Activated CD4-positive, alpha-beta T cell treated with anti-CD3 and anti-CD28 coated beads for 1 hour (primary cell): ENCODE results near the gene UBAP1.
"Not testable (repeated sequence)": the region's sequence is repeated elsewhere in the genome, so short reads cannot be mapped to it uniquely, and the experiment has no call there.

Experiments
- DNase-seq: peaks from one replicate; pipeline ENCODE4 v3.0.0-alpha.2; 2020

Gene UBAP1

DNA sequence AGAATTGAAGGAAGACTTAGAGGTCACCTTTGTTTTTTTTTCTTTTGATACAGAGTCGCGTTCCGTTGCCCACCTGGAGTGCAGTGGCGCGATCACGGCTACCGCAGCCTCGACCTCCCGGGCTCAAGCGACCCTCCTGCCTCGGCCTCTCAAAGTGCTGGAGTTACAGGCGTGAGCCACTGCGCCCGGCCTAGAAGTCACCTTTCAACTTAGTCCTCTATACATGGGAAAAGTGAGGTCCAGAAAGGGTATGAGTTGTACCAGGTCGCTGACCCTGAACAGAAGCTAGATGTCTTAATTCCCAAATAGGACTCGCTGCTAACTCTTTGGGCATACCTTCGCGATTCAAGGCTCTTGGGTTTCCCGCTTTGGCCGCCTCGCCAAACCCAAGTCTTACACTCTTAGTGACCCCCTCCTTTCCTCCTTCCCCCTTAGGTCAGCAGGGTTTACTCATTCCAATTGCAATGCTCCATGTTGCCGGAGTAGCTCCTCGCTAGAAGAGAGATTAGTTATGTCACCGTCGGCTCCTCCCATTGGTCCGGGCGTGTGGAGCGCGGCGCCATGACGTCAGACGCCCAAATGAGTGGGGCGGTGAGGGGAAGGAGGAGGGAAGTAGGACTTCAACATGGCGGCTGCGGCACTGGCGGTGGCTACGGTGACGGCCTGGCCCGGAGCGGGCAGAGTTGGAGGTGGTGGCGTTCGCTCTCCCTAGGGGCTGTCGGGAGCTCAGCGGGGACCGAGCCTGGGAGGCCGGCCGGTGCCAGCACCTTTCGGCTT lies at the start of gene UBAP1:
TSS of gene UBAP1 (plus strand) at position 608 of the 777 bp plus-strand sequence. CDS start 41,872 bp downstream, outside the sequence.
- DNase-seq = peak; percentile 91

- no peak for DNase-seq
Observed at GRCh38 chr9:34131571-34131970, 47.3 kb upstream of the UBAP1 start.

GRCh38 chr9:34133436-34133949 lies 45.4 kb upstream of the UBAP1 start:
- no peak for DNase-seq

- no peak for DNase-seq
Observed at GRCh38 chr9:34134521-34134920, 44.3 kb upstream of the UBAP1 start.

DNA sequence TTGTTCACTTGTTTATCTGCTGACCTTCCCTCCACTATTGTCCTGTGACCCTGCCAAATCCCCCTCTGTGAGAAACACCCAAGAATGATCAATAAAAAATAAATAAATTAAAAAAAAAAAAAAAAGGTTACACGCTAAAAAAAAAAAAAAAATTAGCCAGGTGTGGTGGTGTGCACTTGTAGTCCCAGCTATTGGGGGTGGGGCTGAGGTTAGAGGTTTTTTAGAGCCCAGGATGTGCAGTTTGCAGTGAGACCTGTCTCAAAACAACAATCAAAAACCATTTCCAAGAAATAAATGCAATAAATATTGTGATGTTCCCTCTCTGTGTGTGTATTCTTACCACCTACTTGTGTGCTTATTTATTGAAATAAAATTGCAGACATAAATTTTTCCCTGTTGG lies 40.2 kb upstream of the UBAP1 start:
- DNase-seq = not testable (repeated sequence)

DNA sequence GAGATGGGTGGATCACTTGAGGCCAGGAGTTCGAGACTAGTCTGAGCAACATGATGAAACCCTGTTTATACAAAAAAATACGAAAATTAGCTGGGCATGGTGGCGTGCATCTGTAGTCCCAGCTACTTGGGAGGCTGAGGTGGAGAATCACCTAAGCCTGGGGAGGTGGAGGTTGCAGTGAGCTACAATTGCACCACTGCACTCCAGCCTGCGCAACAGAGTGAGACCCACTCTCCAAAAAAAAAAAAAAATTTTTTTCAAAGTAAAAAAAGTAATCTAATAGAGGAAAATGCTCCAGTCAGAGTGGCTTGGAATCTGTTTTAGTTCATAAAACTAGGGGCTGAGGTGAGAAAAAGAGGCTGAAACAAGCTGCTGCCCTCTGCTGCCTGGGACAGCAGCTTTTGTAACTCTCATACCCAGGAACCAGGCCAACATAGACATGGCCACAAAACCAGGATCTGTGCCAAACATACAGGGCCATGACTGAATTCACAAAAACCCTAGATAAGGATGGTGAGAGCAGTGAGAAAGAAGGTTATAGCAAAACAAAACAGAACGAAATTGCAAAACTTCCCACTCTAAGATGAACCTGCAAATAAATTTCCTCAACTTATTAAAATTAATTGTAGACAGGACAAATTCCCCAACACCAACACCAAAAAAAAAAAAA lies 39.2 kb upstream of the UBAP1 start:
- no peak for DNase-seq

DNA sequence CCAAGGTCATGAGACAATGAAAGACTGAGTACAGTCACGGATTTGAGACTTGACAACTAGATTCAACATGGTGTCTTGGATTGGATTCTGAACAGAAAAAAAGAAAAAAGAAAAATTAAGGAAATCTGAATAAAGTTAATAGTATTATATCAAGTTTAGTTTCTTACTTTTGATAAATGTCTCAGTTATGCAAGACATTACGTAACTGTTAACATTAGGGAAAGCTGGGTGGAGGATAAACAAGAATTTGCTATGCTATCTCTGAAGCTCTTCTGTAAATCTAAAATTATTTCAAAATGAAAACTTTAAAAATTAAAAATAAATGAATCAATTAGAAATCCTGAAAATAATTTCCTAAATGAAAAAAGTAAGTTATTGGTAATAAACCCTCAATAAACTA lies 38.0 kb upstream of the UBAP1 start:
- no peak for DNase-seq

DNA sequence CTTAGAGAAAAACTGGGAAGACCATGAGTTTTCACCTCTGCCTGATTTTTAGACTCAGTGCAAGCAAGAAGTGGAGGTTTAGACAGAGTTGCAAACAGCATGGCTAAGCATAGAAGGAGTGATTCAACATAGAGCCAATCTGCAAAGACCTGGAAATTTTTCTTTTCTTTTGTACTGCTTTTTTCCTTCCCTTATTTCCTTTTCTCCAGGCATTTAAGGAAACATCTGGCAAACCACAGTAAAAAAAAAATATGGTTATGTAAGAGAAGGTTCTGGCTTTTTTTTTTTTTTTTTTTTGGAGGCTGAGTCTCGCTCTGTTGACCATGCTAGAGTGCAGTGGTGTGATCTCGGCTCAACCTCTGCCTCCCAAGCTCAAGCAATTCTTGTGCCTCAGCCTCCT lies 35.7 kb upstream of the UBAP1 start:
- no peak for DNase-seq

DNA sequence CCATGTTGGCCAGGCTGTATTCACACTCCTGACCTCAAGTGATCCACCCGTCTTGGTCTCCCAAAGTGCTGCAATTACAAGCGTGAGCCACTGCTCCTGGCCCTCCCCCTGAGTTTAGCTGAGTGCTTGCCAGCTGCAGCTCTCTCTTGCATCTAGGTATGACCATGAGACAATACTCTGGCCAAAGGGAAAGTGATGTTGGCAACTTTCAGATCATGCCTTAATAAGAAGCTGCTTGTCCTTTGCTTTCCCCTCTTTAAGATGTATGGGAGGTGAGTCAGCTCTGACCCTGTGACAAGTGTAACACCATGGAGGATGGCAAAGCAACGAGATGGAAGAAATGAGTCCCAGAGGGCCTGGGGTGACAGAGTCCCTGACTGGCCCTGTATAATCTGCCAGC lies 33.7 kb upstream of the UBAP1 start:
- no peak for DNase-seq

DNA sequence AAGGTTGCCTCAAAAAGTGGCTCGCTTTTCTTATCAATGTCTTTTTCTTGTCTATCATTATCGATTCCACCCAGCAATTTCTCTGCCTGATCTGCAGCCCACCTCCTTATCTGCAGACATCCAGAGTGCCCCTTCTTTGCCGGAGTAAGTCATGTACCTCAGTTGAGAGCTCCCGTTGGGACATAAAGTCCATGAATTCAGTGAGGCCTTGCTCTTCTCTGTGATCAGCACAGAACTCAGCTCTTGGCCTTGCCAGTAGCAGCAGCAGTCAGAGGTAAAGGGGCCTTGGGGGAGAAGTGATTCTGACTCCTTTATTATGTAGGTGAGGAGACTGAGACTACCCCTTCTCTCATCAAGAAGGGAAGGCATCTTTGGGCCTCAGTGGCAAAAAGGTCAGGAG lies 27.4 kb upstream of the UBAP1 start:
- no peak for DNase-seq

DNA sequence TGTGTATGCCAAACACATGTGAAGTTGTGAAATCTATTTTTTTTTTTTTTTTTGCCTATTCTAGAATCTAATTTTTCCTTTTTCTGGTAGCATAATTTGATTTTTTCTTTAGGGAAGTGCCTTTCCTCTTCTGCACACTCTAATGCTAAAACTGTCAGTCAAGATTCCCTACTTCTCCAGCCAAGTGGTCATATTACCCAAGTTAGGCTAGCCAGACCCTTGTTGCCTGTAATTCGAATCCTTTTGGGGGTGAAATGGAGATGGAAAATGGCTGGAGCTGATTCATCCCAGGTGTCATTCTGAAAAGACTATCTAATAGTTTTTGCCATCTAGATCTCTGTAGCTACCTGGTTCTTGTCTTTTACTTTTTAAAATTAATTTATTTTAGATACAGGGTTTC lies 24.8 kb upstream of the UBAP1 start:
- DNase-seq = no peak

DNA sequence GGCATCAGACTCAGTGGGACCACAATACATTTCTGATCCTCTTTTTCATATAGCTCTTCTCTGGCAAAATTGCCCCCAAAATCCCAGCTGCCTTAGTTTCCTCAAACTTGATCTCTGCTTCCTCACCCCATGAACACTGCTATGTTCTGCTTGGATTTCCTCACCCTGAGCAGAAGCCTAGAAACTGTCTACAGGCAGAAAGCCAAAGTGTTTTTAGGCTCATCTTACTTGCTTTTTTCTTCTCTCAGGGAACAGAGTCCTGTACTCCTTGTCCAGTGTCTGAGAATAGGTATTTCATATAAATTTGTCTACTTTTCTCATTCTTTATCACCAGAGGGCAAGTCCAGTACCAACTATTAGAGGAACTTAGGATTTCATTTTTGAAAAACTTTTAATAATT lies 21.5 kb upstream of the UBAP1 start:
- DNase-seq = no peak

DNA sequence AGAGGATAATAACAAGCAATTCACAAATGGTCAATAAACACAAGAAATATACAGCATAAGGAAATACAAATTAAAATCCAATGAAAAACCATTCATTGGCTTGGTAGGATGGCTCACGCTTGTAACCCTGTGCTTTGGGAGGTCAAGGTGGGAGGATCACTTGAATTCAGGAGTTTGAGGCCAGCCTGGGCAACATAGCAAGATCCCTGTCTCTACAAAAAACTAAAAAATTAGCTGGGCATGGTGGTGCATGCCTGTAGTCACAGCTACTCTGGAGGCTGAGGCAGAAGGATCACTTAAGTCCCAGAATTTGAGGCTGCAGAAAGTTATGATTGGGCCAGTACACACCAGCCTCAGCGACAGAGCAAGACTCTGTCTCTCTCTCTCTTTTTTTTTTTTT lies 20.9 kb upstream of the UBAP1 start:
- no peak for DNase-seq

GRCh38 chr9:34158362-34158869 lies 20.4 kb upstream of the UBAP1 start:
- no peak for DNase-seq

DNA sequence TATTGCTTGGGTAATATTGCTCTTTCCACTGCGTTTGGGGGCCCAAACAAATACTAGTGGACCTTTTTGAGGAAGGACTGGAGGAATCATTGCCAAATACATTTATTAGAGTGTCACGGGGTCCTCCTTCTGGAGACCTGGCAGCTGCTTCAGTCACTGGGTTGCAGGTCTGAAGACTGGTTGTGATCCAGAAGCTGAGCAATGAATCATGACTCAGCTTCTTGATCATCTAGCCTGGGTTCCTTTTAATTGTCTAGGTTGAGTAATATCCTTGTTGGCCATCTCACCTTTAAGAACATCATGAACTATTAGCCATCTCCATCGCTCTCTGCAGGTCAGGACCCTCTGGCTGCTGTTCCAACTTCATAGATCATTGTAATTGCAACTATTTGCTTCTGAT lies 15.4 kb upstream of the UBAP1 start:
- DNase-seq = no peak

DNA sequence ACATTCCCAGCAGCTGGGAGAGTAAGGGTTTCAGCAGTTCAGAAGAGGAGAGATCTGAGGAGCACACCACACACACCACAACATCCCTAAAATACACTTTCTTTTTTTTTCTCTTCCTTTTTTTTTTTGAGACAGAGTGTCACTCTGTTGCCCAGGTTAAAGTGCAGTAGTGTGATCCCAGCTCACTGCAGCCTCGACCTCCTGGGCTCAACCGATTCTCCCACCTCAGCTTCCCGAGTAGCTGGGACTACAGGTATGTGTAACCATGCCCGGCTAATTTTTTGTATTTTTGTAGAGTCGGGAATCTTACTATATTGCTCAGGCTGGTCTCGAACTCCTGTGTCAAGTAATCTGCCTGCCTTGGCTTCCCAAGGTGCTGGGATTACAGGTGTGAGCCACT lies 9.7 kb upstream of the UBAP1 start:
- DNase-seq = no peak

DNA sequence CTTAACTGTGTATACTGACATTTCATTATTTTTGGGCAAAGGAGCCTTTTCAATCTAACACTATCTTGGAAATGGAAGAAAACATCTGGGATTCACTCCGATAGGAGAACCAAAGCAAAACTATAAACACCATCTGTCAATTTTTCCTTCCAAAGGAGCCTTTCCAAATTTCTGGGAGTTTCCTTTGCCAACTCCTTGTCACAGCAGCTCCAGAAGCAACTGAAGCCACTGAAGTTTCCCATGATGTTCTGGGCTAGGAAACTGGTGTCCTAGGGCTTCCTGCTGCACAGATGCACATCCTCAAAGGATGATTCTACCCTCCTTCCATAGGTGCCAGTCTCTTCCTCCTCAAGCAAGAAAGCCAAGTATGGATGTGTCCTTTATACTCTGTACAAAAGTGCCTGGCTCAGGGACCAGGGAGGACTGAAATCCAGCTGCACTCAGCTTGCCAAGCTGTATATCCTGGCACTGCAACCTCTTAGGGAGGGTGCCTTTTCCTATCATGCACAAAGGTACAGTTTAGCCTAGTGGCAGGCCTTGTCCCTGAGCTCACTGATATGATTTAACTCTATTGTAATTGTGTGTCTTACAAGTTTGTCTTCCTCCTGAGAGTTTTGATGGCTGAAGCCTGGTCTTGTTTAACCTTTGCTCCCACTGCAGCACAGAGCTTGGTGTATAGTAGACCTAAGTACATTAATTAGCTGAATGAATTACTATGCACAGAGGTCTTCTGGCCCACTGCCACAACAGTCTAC lies 8.4 kb upstream of the UBAP1 start:
- no peak for DNase-seq

DNA sequence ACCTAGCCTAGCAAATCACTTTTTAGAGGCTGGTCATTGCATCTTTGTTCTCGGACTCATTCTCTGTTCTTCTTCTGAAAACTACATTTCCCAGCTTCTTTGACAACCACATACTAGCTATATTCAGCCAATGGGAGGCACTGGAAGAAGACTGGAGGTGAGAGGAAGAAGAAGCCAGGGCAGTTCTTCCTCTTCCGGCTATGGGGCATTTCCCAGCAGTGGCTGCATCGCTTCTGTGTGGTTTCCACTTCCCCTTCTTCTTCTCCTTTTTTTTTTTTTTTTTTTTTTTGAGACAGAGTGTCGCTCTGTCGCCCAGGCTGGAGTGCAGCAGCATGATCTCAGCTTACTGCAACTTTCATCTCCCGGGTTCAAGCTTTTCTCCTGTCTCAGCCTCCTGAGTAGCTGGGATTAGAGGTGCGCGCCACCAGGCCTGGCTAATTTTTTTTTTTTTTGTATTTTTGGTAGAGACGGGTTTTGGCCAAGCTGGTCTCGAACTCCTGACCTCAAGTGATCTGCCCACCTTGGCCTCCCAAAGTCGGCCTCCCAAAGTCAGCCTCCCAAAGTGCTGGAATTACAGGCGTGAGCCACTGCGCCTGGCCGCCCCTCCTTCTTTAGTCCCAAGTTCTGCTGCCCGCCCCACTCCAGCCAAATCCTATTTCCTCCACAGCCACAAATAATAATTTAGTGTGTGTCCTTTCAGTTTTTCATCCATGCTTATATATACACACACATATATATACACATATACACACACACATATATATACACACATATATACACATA lies 6.9 kb upstream of the UBAP1 start:
- DNase-seq = no peak

- DNase-seq = no peak
Observed at GRCh38 chr9:34176089-34176488, 2.8 kb upstream of the UBAP1 start.

DNA sequence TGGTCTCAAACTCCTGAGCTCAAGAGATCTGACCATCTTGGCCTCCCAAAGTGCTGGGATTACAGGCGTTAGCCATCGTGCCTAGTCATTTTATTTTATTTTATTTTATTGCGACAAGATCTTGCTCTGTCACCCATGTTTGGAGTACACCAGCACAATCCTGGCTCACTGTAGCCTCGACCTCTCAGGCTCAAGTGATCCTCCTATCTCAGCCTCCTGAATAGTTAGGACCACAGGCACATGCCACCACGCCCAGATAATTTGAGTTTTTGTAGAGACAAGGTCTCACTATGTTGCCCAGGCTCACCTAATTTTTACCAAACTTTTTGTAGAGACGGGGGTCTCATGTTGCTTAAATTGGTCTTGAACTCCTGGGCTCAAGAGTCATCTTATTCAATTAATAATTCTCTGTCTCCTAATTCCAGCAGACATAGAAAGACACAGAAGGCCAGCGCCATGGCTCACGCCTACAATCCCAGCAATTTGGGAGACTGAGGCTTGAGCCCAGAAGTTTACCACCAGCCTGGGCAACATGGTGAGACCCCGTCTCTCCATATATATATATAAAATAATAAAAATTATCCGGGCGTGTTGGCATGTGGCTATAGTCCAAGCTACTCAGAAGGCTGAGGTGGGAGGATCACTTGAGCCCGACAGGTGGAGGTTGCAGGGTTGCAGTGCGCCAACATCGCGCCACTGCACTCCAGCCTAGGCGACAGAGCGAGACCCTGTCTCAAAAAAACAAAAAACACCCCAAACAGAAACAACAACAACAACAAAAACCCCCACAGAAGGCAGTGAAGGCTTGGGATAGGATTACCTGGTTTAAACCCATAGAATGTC lies 1.0 kb upstream of the UBAP1 start:
- no peak for DNase-seq
